Uterus (tissue), 2 donors: ENCODE data around the gene MACROD1.

Source experiments
- CTCF ChIP-seq, 4 experiments: fragments of 200-600 bp in 2 of 4; fragments of 450-650 bp in 2 of 4; sonication (generic) in 2 of 4; IDR thresholded peaks; one replicate each; pipeline ENCODE4 v1.5.1; 2016 to 2019; ENCODE audit warnings: antibody characterized with exemption in 4 of 4, mild to moderate bottlenecking in 2 of 4, moderate library complexity in 1 of 4
- POLR2A ChIP-seq, 2 donors: fragments of 450-650 bp; IDR thresholded peaks; one replicate each; pipeline ENCODE4 v1.6.1; 2016; ENCODE audit warnings: antibody characterized with exemption in 2 of 2, mild to moderate bottlenecking in 1 of 2, moderate library complexity in 1 of 2

GRCh38 chr11:64126796-64127195 is 39.1 kb downstream of the MACROD1 start:
- no peak for TF ChIP-seq CTCF (IDR thresholded peaks at IDR 0.05)
- TF ChIP-seq POLR2A (IDR thresholded peaks at IDR 0.05): no peak
